ENCODE data around the gene PDZK1IP1. TPM values are rescaled to one million over a fixed set of nuclear protein-coding genes. Genes with fewer than 3 reads are reported as not detected.

Gene PDZK1IP1
- polyA plus RNA-seq, 3 donors: 34.8 to 62.1 (median 37.8) TPM

- DNase-seq (ENCODE audit: extremely low read depth in 1 of 11, low read depth in 9 of 11, low spot score in 4 of 11): no peak
Observed at GRCh38 chr1:47227341-47228232, 37.8 kb upstream of the PDZK1IP1 start.

- DNase-seq (ENCODE audit: extremely low read depth in 1 of 11, low read depth in 9 of 11, low spot score in 4 of 11): no peak
Observed at GRCh38 chr1:47226839-47227215, 37.0 kb upstream of the PDZK1IP1 start.

- DNase-seq (ENCODE audit: extremely low read depth in 1 of 11, low read depth in 9 of 11, low spot score in 4 of 11): no peak
Observed at GRCh38 chr1:47226121-47226838, 36.4 kb upstream of the PDZK1IP1 start.

GRCh38 chr1:47225430-47226100, 35.7 kb upstream of the PDZK1IP1 start:
- DNase-seq (ENCODE audit: extremely low read depth in 1 of 11, low read depth in 9 of 11, low spot score in 4 of 11): no peak

GRCh38 chr1:47224676-47225399, 35.0 kb upstream of the PDZK1IP1 start:
- no peak for DNase-seq (ENCODE audit: extremely low read depth in 1 of 11, low read depth in 9 of 11, low spot score in 4 of 11)

- DNase-seq (ENCODE audit: extremely low read depth in 1 of 11, low read depth in 9 of 11, low spot score in 4 of 11): no peak
Observed at GRCh38 chr1:47223921-47224675, 34.3 kb upstream of the PDZK1IP1 start.

- no peak for DNase-seq (ENCODE audit: extremely low read depth in 1 of 11, low read depth in 9 of 11, low spot score in 4 of 11)
Observed at GRCh38 chr1:47223174-47223920, 33.5 kb upstream of the PDZK1IP1 start.

GRCh38 chr1:47222476-47222875, 32.6 kb upstream of the PDZK1IP1 start:
- no peak for DNase-seq (ENCODE audit: extremely low read depth in 1 of 11, low read depth in 9 of 11, low spot score in 4 of 11)

GRCh38 chr1:47219590-47220220, 29.9 kb upstream of the PDZK1IP1 start:
- no peak for DNase-seq (ENCODE audit: extremely low read depth in 1 of 11, low read depth in 9 of 11, low spot score in 4 of 11)

- DNase-seq (ENCODE audit: extremely low read depth in 1 of 11, low read depth in 9 of 11, low spot score in 4 of 11): no peak
Observed at GRCh38 chr1:47219001-47219400, 29.2 kb upstream of the PDZK1IP1 start.

GRCh38 chr1:47216278-47217059, 26.6 kb upstream of the PDZK1IP1 start:
- no peak for DNase-seq (ENCODE audit: extremely low read depth in 1 of 11, low read depth in 9 of 11, low spot score in 4 of 11)

GRCh38 chr1:47215713-47216112, 25.9 kb upstream of the PDZK1IP1 start:
- DNase-seq (ENCODE audit: extremely low read depth in 1 of 11, low read depth in 9 of 11, low spot score in 4 of 11): no peak

- no peak for DNase-seq (ENCODE audit: extremely low read depth in 1 of 11, low read depth in 9 of 11, low spot score in 4 of 11)
Observed at GRCh38 chr1:47214549-47214948, 24.7 kb upstream of the PDZK1IP1 start.

GRCh38 chr1:47213230-47213963, 23.6 kb upstream of the PDZK1IP1 start:
- no peak for DNase-seq (ENCODE audit: extremely low read depth in 1 of 11, low read depth in 9 of 11, low spot score in 4 of 11)

GRCh38 chr1:47212636-47213229, 22.9 kb upstream of the PDZK1IP1 start:
- no peak for DNase-seq (ENCODE audit: extremely low read depth in 1 of 11, low read depth in 9 of 11, low spot score in 4 of 11)
